HUDEP-2 (cell line): Measurements from ENCODE around the gene BTN3A1.
A peak's percentile ranks its signal among the peaks of the same experiment; 100 is the strongest.
"Not testable (repeated sequence)": the region's sequence is repeated elsewhere in the genome, so short reads cannot be mapped to it uniquely, and the experiment has no call there.

Experiments used
- DNase-seq, 76 experiments: peaks; one replicate each; lab custom pipeline; 2025; ENCODE audit not compliant: unreplicated experiment in 76 of 76; lab: John Stamatoyannopoulos, UW

BTN3A1 gene

GRCh38 chr6:26378143-26378542, 23.9 kb upstream of the BTN3A1 start:
- DNase-seq: not testable (repeated sequence)

- peak in 16 of 76 experiments; percentile 17 to 70 (median 40) for DNase-seq
These were observed 22.8 kb upstream of the BTN3A1 start for GRCh38 chr6:26379292-26379691.

- DNase-seq: no peak
These were observed 22.3 kb upstream of the BTN3A1 start for GRCh38 chr6:26379740-26380139.

GRCh38 chr6:26380256-26380655, 21.8 kb upstream of the BTN3A1 start:
- no peak for DNase-seq

GRCh38 chr6:26382121-26382520, 20.0 kb upstream of the BTN3A1 start:
- DNase-seq: no peak

- peak in 2 of 76 experiments; percentile 18 to 27 for DNase-seq
These were observed 18.3 kb upstream of the BTN3A1 start for GRCh38 chr6:26383624-26384417.

- DNase-seq: no peak
These were observed 16.3 kb upstream of the BTN3A1 start for GRCh38 chr6:26385734-26386125.

- DNase-seq: no peak
These were observed 14.5 kb upstream of the BTN3A1 start for GRCh38 chr6:26387565-26387964.

- no peak for DNase-seq
These were observed 14.1 kb upstream of the BTN3A1 start for GRCh38 chr6:26388014-26388413.

- DNase-seq: no peak
These were observed 13.6 kb upstream of the BTN3A1 start for GRCh38 chr6:26388441-26388840.

GRCh38 chr6:26389349-26389894, 12.7 kb upstream of the BTN3A1 start:
- DNase-seq: peak in 1 of 76 experiments; percentile 6

GRCh38 chr6:26390531-26390930, 11.5 kb upstream of the BTN3A1 start:
- no peak for DNase-seq

- no peak for DNase-seq
These were observed 9.0 kb upstream of the BTN3A1 start for GRCh38 chr6:26392932-26393636.

GRCh38 chr6:26394289-26394688, 7.8 kb upstream of the BTN3A1 start:
- peak in 16 of 76 experiments; percentile 10 to 47 (median 30) for DNase-seq

- DNase-seq: no peak
These were observed 3.5 kb upstream of the BTN3A1 start for GRCh38 chr6:26398555-26398954.

- DNase-seq: no peak
These were observed 1.4 kb upstream of the BTN3A1 start for GRCh38 chr6:26400626-26401025.

GRCh38 chr6:26401389-26401986, 587 bp upstream of the BTN3A1 start:
- DNase-seq: no peak

- DNase-seq: no peak
These were observed 1.8 kb downstream of the BTN3A1 start for GRCh38 chr6:26403893-26404292.

- no peak for DNase-seq
These were observed 2.5 kb downstream of the BTN3A1 start for GRCh38 chr6:26404546-26404945.

- DNase-seq: no peak
These were observed 7.0 kb downstream of the BTN3A1 start for GRCh38 chr6:26408828-26409730.
